B cell (primary cell): ENCODE measurements around the gene RPA1. TPM values are rescaled to one million over a fixed set of nuclear protein-coding genes. Genes with fewer than 3 reads are reported as not detected.

Experiments
- ATAC-seq: fragments of 200-7000 bp; cut with Tn5 transposase; one replicate; pipeline ENCODE4 v1.10.0; 2021; ENCODE audit warnings: low read depth, mild to moderate bottlenecking, moderate number of reproducible peaks, moderate library complexity
- CTCF ChIA-PET: fragments of 350-600 bp; sonication (Branson Sonifier 250); formaldehyde crosslinking; loops from one replicate; lab custom pipeline; 2021; ENCODE audit warnings: antibody characterized with exemption, inconsistent platforms; lab: Charles Lee
- POLR2A ChIA-PET: fragments of 350-600 bp; sonication (Branson Sonifier 250); formaldehyde crosslinking; loops from one replicate; lab custom pipeline; 2021; ENCODE audit warnings: antibody characterized with exemption; lab: Charles Lee
- DNase-seq: peaks from one replicate; pipeline ENCODE4 v3.0.0; 2013
- H2AFZ ChIP-seq: 2 replicates; pipeline ENCODE4 v1.6.1; 2012; ENCODE audit warnings: mild to moderate bottlenecking, low read depth, low read length; ENCODE audit not compliant: insufficient read depth, poor library complexity, severe bottlenecking
- H3K27ac ChIP-seq, 2 donors: 1 replicate in 1 of 2; 2 replicates in 1 of 2; pipeline ENCODE4 v1.5.1; 2012 to 2013; ENCODE audit warnings: low read length in 2 of 2, mild to moderate bottlenecking in 2 of 2, moderate library complexity in 1 of 2
- H3K27me3 ChIP-seq, 4 experiments: fragments of 200-600 bp in 1 of 4; sonication (generic) in 1 of 4; replicated peaks in 1 of 4; 1 replicate in 2 of 4; 2 replicates in 2 of 4; pipeline versions ENCODE4 v1.6.1 to v1.7.0; 2013 to 2016; ENCODE audit warnings: low read length in 3 of 4, mild to moderate bottlenecking in 2 of 4, mixed read lengths in 1 of 4, moderate library complexity in 1 of 4; ENCODE audit not compliant: insufficient read depth in 4 of 4, control insufficient read depth in 3 of 4; ENCODE audit errors: control extremely low read depth in 1 of 4
- H3K36me3 ChIP-seq, 2 experiments: replicated peaks in 1 of 2; 1 replicate in 1 of 2; 2 replicates in 1 of 2; pipeline versions ENCODE4 v1.6.1 to v1.7.1; 2013; ENCODE audit warnings: low read length in 1 of 2; ENCODE audit not compliant: insufficient read depth in 2 of 2, control insufficient read depth in 1 of 2; ENCODE audit errors: control extremely low read depth in 1 of 2, extremely low read depth in 1 of 2
- H3K4me1 ChIP-seq, 2 donors: fragments of 200-600 bp in 1 of 2; sonication (generic) in 1 of 2; 1 replicate in 1 of 2; 2 replicates in 1 of 2; pipeline versions ENCODE4 v1.5.1 to v1.6.1; 2013 to 2017; ENCODE audit warnings: low read length in 2 of 2; ENCODE audit not compliant: control insufficient read depth in 2 of 2, insufficient read depth in 2 of 2
- H3K4me2 ChIP-seq: replicated peaks from 2 replicates; pipeline ENCODE3; 2012; ENCODE audit warnings: mild to moderate bottlenecking, low read depth, low read length; ENCODE audit not compliant: poor library complexity, severe bottlenecking
- H3K4me3 ChIP-seq, 5 experiments: fragments of 200-600 bp in 1 of 5; sonication (generic) in 1 of 5; 1 replicate in 3 of 5; 2 replicates in 2 of 5; pipeline versions ENCODE4 v1.5.1 to v1.7.0; 2011 to 2016; ENCODE audit warnings: low read length in 4 of 5, mild to moderate bottlenecking in 4 of 5, low read depth in 2 of 5, control low read depth in 1 of 5, moderate library complexity in 1 of 5; ENCODE audit not compliant: insufficient read depth in 1 of 5; ENCODE audit errors: control extremely low read depth in 1 of 5, extremely low read depth in 1 of 5
- H3K79me2 ChIP-seq: fragments of 200-600 bp; sonication (generic); one replicate; pipeline ENCODE4 v1.6.0; 2016; ENCODE audit warnings: low read length; ENCODE audit not compliant: control insufficient read depth, insufficient read depth
- H3K9ac ChIP-seq: fragments of 200-600 bp; sonication (generic); 2 replicates; pipeline ENCODE4 v1.6.1; 2017; ENCODE audit warnings: mild to moderate bottlenecking, low read length, moderate library complexity
- H3K9me3 ChIP-seq, 3 donors: one replicate each; pipeline versions ENCODE4 v1.6.1 to v1.7.1; 2013; ENCODE audit warnings: low read length in 2 of 3; ENCODE audit not compliant: control insufficient read depth in 2 of 3, insufficient read depth in 1 of 3; ENCODE audit errors: control extremely low read depth in 1 of 3
- H4K20me1 ChIP-seq: 2 replicates; pipeline ENCODE4 v1.6.0; 2012; ENCODE audit warnings: mild to moderate bottlenecking, low read length; ENCODE audit not compliant: insufficient read depth, control insufficient read depth, poor library complexity, severe bottlenecking
- H3K27ac Mint-ChIP-seq: one replicate; pipeline ENCODE4 v1.8.0; 2021; ENCODE audit warnings: mixed read lengths
- H3K27me3 Mint-ChIP-seq: one replicate; pipeline ENCODE4 v1.8.0; 2021; ENCODE audit warnings: mixed read lengths
- H3K4me1 Mint-ChIP-seq: one replicate; pipeline ENCODE4 v1.8.0; 2021; ENCODE audit warnings: mixed read lengths
- H3K4me3 Mint-ChIP-seq: one replicate; pipeline ENCODE4 v1.8.0; 2021; ENCODE audit warnings: mixed read lengths
- H3K9me3 Mint-ChIP-seq: one replicate; pipeline ENCODE4 v1.8.0; 2022; ENCODE audit warnings: mixed read lengths; ENCODE audit not compliant: insufficient read depth
- CTCF ChIP-seq: fragments of 200-600 bp; IDR thresholded peaks from one replicate; pipeline ENCODE4 v1.8.0; 2022; ENCODE audit warnings: antibody characterized with exemption, mild to moderate bottlenecking
- EZH2 ChIP-seq: IDR thresholded peaks from 2 replicates; pipeline ENCODE4 v1.6.1; 2012; ENCODE audit warnings: borderline replicate concordance, low read depth, mild to moderate bottlenecking, moderate library complexity, low read length; ENCODE audit not compliant: insufficient read depth, poor library complexity, severe bottlenecking
- WGBS: methylation state at CpG from one replicate; pipeline ENCODE4 v1.1.5; 2013; ENCODE audit warnings: missing lambda C conversion rate; ENCODE audit not compliant: insufficient coverage; 5-methylcytosine and 5-hydroxymethylcytosine counted together
- intact Hi-C: fragments of 100-400 bp; cut with micrococcal nuclease; formaldehyde crosslinking; loops from one replicate; pipeline ENCODE4 v1.10.0; 2022
- polyA plus RNA-seq: library from polyadenylated mRNA; depleted of rRNA; stranded (reverse); fragments of >200 nt; gene quantifications from 2 replicates; pipeline ENCODE4 v1.2.3, GENCODE V29; 2012
- total RNA-seq, 2 donors: library from RNA; stranded (reverse); fragments of 120-200 nt in 1 of 2; gene quantifications; 1 replicate in 1 of 2; 2 replicates in 1 of 2; pipeline versions ENCODE4 v1.2.3 to v1.2.4, GENCODE V29; 2013 to 2022

Gene RPA1
- total and polyA plus RNA-seq, 2 donors (not counting 1 experiment from before 2014, with no cell fraction given), result 27.0 to 94.5 TPM

- Histone ChIP-seq H3K4me3 (peak overlapping the region; percentile 60 to 87 (median 76)), H3K79me2 (peaks cover 62% of the 10 kb centered on the region), H3K9me3 (no peaks in the 10 kb centered on the region), H3K27ac (peak overlapping the region; percentile 47 to 74), H2AFZ (peak overlapping the region; percentile 88), H3K4me2 (peak overlapping the region; percentile 90), H4K20me1 (peaks cover 20% of the 10 kb centered on the region), H3K36me3 (peaks cover 0 to 18% of the 10 kb centered on the region in 2 experiments), H3K9ac (peak overlapping the region; percentile 85), H3K27me3 (no peaks in the 10 kb centered on the region), H3K4me1 (peaks cover 13 to 35% of the 10 kb centered on the region in 2 donors)
- TF ChIP-seq EZH2 (no peak), CTCF (no peak)
- Mint-ChIP-seq H3K4me1 (peaks cover 48% of the 10 kb centered on the region), H3K9me3 (no peaks in the 10 kb centered on the region), H3K27ac (peak overlapping the region; percentile 89), H3K4me3 (peak overlapping the region; percentile 94), H3K27me3 (no peaks in the 10 kb centered on the region)
- intact Hi-C loops, result loop anchor here (1.0 kb wide), 1 partner anchor 106 kb away; the partner anchor contains the start of gene WDR81
- peak; percentile 1 for ATAC-seq
- POLR2A ChIA-PET, result interaction anchor here (0.9 to 1.2 kb wide), 3 partner anchors 76 to 146 kb away, joined by 3 to 7 read pairs (median 4); no protein-coding TSS in a partner anchor
- 0% methylated on average over 11 of the region's 11 CpGs for WGBS
- CTCF ChIA-PET, result interaction anchor here (1.1 to 2.9 kb wide), 4 partner anchors 35 to 114 kb away, joined by 4 to 7 read pairs (median 5); no protein-coding TSS in a partner anchor
- no peak for DNase-seq
Observed at GRCh38 chr17:1830288-1830687, 483 bp downstream of the RPA1 start.

GRCh38 chr17:1834380-1835149 lies 4.8 kb downstream of the RPA1 start:
- H2AFZ ChIP-seq, result no peak overlapping the region
- WGBS, result 93% methylated on average over 6 of the region's 12 CpGs
- intact Hi-C loops, result no loop called here
- peaks cover 0 to 4% of the 10 kb centered on the region in 2 experiments for H3K36me3 ChIP-seq
- H3K9me3 ChIP-seq, result no peaks in the 10 kb centered on the region
- DNase-seq, result peak; percentile 69
- peak overlapping the region; percentile 42 for H3K27ac Mint-ChIP-seq
- peaks cover 20% of the 10 kb centered on the region for H4K20me1 ChIP-seq
- peaks cover 84% of the 10 kb centered on the region for H3K79me2 ChIP-seq
- TF ChIP-seq EZH2 (no peak), CTCF (no peak)
- H3K4me1 ChIP-seq, result peaks cover 8 to 26% of the 10 kb centered on the region in 2 donors
- H3K4me2 ChIP-seq, result no peak overlapping the region
- peak overlapping the region; percentile 20 for H3K9ac ChIP-seq
- H3K27me3 ChIP-seq, result no peaks in the 10 kb centered on the region
- H3K4me3 Mint-ChIP-seq, result peak overlapping the region; percentile 2
- H3K4me3 ChIP-seq, result no peak overlapping the region
- no peaks in the 10 kb centered on the region for H3K9me3 Mint-ChIP-seq
- ChIA-PET CTCF (interaction anchor here (0.7 to 2.5 kb wide), 7 partner anchors 16 to 167 kb away, joined by 3 to 10 read pairs (median 3); no protein-coding TSS in a partner anchor), POLR2A (interaction anchor here (1.1 kb wide), 1 partner anchor 118 kb away, joined by 3 read pairs; no protein-coding TSS in a partner anchor)
- peak; percentile 7 for ATAC-seq
- H3K4me1 Mint-ChIP-seq, result peaks cover 40% of the 10 kb centered on the region
- no peaks in the 10 kb centered on the region for H3K27me3 Mint-ChIP-seq
- H3K27ac ChIP-seq, result peak overlapping the region; percentile 8 to 56
